ENCODE results near the gene CCDC88C.

- TF ChIP-seq EZH2 (IDR thresholded peaks at IDR 0.05) (no peak), CTCF (IDR thresholded peaks at IDR 0.05) (no peak), EZH2phosphoT487 (IDR thresholded peaks at IDR 0.05) (no peak)
Measured at GRCh38 chr14:91444335-91445020, 26.9 kb upstream of the CCDC88C start.
